Measurements from ENCODE around the gene KBTBD13.
"Not testable (repeated sequence)": the region's sequence is repeated elsewhere in the genome, so short reads cannot be mapped to it uniquely, and the experiment has no call there.

The KBTBD13 gene

GRCh38 chr15:65076486-65077290, at the start of gene KBTBD13:
KBTBD13 (plus strand) TSS chr15:65076746; CDS start chr15:65076816, 70 bp downstream.
- no peak for DNase-seq

- DNase-seq: no peak
These were observed 49.8 kb upstream of the KBTBD13 start for GRCh38 chr15:65026756-65027155.

- no peak for DNase-seq
These were observed 49.0 kb upstream of the KBTBD13 start for GRCh38 chr15:65027593-65027992.

- no peak for DNase-seq
These were observed 48.2 kb upstream of the KBTBD13 start for GRCh38 chr15:65028338-65028737.

- DNase-seq: peak; percentile 99
These were observed 47.4 kb upstream of the KBTBD13 start, which contains the start of gene MTFMT for GRCh38 chr15:65028921-65029735. MTFMT (minus strand) TSS chr15:65029639; CDS start chr15:65029613, 26 bp downstream.

DNA sequence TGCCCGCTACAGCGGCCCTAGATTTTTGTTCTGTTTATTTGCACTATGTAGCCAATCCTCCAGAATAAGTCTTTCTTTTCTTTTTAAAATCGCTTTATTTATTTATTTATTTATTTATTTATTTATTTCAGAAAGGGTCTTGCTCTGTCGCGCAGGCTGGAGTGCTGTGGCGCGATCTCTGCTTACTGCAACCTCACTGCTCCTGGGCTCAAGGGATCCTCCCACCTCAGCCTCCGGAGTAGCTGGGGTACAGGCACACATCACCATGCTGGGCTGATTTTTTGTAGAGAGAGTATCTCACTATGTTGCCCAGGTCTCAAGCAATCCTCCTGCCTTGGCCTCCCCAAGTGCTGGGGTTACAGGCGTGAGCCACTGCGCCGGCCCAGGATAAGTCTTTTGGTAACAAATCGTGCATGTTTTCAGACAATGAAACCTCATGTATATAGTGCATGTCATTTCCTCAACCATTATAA, 46.8 kb upstream of the KBTBD13 start:
- DNase-seq: no peak

GRCh38 chr15:65032801-65033537, 43.6 kb upstream of the KBTBD13 start:
- peak; percentile 67 for DNase-seq

- no peak for DNase-seq
These were observed 42.8 kb upstream of the KBTBD13 start for GRCh38 chr15:65033659-65034269.

- DNase-seq: no peak
These were observed 41.8 kb upstream of the KBTBD13 start for GRCh38 chr15:65034719-65035118.

DNA sequence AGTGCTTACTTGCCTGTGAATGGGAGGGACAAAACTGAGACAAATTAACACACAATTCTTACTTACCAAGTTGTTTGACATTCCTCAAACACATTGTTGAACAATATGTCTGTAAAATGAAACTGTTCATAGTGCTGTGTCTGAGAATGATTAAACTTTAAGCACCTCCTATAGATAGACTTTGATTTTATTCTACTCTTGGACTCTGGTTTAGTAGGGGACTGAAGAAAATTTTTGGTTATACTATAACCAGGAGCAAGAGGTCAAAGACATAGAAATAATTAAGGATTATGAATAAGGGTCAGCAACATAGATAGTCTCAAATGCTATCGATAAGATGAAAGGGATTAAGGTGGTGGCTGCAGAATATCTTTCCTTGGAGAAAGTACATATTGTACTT, 39.2 kb upstream of the KBTBD13 start:
- no peak for DNase-seq

DNA sequence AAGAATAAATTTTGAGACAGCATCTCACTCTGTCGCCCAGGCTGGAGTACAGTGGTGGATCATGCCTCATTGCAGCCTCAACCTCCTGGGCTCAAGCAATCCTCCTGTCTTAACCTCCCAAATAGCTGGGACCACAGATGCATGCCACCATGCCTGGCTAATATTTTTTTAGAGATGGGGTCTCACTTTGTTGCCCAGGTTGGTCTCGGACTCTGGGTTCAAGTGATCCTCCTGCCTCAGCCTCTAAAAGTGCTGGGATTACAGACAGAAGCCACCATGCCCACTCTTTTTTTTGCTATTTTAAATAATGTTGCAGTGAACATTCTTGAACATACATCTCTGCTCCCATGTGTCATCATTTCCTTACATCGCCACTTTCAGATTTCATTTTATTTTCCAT, 38.1 kb upstream of the KBTBD13 start:
- no peak for DNase-seq

- DNase-seq: no peak
These were observed 37.7 kb upstream of the KBTBD13 start for GRCh38 chr15:65038836-65039235.

DNA sequence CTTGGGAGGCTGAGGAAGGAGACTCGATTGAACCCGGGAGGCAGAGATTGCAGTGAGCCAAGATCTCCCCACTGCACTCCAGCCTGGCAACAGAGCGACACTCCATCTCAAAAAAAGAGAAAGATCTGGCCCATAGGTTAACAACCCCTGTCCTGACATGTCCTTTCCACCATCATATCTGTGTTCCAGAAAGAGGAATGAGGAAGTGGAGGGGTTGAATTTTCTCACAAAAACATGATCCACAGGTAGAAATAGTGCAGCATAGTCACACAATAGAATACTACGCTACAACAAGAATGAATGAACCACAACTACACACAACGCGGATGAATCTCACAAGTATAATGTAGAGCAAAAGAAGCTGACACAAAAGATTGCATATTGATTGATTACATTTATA, 36.1 kb upstream of the KBTBD13 start:
- no peak for DNase-seq

- no peak for DNase-seq
These were observed 34.8 kb upstream of the KBTBD13 start for GRCh38 chr15:65041787-65042186.

- DNase-seq: peak; percentile 17
These were observed 33.7 kb upstream of the KBTBD13 start for GRCh38 chr15:65042776-65043327.

DNA sequence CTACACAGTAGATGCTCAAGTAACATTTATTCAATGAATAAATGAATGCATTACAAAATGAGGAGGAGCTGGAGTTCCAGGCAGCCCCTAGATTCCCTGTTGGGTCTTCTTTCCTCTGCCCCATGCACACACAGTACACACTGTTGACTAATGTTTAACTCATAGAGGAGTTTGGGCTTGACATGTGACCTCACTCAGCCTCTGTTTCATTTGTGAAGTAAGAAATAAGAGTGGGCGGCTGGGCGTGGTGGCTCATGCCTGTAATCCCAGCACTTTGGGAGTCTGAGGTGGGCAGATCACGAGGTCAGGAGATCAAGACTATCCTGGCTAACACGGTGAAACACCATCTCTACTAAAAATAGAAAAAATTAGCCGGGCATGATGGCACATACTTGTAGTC, 32.3 kb upstream of the KBTBD13 start:
- DNase-seq: not testable (repeated sequence)

DNA sequence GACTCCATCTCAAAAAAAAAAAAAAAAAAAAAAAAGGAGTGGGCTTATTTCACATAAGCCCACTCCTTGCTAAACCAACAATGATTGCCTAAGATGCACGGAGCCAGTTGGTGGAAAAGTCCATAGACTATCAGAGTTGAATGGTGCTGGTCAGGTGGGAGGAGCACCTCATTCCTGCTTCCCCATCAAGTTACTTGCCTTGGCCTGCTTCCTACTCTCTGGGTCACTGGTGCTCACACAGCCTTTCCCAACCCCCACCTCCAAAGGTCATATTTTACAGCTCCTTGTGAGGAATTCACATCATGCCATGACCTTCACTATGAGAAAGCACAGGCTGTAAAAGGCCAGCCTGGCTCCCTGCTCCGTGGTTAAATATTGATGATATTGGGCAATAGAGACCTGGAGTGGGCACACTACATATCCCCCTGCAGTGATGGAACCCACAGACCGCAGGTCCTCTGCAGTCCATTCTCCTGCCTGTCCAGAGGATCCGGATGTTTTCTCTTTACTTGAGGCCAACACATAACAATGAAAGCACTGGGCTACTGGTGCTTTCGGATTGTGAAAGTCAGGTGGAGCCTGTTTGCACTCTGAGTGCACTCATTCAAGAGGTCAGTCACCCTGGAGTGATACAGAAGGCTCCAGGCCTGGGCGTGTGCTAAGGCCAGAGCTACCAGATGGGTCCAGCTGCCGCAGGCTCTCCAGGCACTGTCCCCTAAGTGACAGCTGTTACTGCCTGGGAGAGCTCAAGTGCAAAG, 31.6 kb upstream of the KBTBD13 start, which contains the start of gene SLC51B:
Gene SLC51B, plus strand, starts transcription at position 664 of the 758 bp plus-strand sequence. CDS start 4,618 bp downstream, outside the sequence.
- no peak for DNase-seq

DNA sequence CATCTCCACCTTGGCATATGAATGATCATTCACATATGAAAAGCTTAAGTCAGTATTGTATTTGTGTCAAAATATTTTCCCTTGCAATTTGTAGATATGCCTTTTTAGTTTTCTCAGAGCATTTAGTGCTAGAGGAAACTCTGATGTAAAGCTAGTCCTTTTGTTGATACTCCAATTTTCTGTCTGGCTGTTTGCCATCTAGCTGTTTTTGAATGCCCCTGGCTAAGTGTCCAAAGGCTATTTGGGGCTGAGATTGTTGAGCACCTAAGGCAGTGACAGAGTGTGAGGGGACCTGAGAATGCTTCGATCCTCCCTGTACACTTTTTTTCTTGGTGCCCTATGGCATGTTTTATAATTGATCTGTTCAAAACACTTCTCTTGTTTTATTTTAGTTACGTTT, 28.3 kb upstream of the KBTBD13 start:
- DNase-seq: no peak

- peak; percentile 93 for DNase-seq
These were observed 27.1 kb upstream of the KBTBD13 start for GRCh38 chr15:65049418-65049840.

DNA sequence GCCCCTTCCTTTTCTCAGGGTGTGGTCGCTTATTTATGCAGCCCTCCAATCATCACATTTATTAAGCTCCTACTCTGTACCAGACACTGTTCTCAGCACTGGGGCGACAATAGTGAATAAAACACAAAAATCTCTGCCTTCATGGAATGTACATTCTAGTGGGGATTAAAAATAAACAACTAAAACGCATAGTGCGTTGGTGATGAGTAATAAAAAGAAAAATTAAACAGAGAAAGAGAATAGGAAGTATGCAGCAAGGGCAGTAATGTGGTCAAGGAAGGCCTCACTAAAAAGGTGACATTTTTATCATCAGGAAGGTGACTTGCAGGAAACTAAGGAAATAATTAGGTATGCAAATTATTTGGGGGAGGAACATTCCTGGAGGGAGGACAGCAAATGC, 26.3 kb upstream of the KBTBD13 start:
- no peak for DNase-seq

- no peak for DNase-seq
These were observed 25.3 kb upstream of the KBTBD13 start for GRCh38 chr15:65051266-65051665.
